DMS153 treated with DMSO at 0.1 percent for 48 hours (cell line): ENCODE results near the gene SWT1.
A peak's percentile ranks its signal among the peaks of the same experiment; 100 is the strongest.

Experiments
- DNase-seq: peaks from one replicate; lab custom pipeline; 2025; ENCODE audit not compliant: unreplicated experiment; lab: John Stamatoyannopoulos, UW

SWT1 gene

DNA sequence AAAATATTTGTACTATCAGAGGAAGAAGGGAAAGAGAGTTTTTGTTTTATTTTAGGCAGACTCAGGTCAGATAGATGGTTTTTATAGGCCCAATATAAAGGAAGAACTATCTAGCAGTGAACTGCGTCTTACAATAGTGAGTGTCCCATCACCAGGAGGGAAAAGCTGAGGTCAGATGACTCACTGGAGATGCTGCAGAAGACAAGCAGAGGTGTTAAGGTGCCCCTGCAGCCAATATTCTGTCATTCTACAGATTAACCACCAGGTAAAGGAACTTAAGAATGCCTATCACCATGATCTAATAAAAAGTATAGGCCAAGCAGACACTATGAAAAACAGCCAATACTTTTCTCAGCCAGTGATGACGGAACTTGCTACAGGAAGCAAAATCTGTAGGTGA lies 130.5 kb downstream of the SWT1 start:
- DNase-seq = no peak

DNA sequence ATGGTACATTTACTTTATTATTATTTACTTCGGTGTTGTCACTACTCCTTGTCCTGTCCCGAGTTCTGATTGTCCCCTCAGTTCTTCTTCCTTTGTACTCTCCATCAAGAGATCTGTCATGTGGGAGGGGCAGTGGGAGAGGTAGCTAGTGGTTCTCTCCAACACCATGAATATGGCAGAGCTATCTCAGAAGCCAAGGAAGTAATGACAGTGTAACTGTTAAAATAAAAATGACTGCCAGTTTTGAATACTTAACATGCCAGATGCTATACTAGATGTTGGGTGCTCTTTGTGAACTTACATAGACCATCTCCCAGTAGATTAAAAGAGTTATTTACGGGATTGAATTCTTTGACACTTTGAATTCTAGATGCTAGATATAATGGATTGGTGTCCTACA lies 131.5 kb downstream of the SWT1 start:
- no peak for DNase-seq

DNA sequence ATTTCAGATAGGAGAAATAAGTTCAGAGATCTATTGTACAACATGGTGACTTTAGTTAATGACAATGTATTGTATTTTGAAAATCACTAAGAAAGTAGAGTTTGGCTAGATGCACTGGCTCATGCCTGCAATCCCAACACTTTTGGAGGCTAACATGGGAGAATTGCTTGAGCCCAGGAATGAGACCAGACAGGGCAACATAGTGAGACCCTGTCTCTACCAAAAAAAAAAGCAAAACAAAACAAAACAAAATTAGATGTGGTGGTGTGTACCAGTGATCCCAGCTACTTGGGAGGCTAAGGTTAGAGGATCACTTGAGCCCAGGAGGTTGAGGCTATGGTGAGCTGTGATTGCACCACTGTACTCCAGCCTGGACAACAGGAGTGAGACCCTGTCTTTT lies 132.9 kb downstream of the SWT1 start:
- no peak for DNase-seq

DNA sequence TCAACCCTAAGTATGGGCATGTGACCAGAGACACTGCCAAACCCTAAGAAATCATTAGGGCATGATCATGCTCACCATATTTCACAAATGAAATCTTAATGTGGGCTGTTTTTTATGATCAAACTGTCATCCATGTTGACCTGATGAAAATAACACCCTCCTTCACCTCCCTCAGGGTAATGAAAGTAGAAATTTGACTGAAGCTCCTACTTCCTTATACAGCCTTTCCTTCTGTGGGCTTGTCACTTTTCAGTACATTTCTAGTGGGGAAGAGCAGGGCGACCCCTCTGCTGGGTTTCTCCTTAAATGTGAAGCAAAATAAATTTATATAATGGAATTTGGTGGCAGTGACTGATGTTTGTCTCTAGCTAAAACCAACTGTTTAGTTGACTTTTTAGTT lies 134.2 kb downstream of the SWT1 start:
- no peak for DNase-seq

DNA sequence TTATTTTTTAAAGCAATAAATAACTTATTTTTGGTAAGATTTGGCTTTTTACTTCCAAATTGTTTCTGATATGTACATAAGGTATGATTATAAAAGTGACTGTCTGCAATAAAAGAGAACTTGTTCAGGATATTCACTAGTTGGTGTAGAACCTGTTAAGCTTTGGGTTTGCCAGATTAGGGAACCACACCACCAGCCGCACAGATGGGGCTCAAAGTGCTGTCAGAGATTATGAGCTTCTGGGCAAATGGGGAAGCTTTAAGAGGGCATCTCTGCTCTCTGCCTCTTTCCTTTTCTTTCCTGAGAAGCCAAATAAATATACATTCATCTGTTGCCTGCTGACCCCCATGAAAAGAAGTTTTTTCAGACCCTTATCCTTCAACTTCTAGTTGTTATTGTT lies 134.7 kb downstream of the SWT1 start:
- no peak for DNase-seq

DNA sequence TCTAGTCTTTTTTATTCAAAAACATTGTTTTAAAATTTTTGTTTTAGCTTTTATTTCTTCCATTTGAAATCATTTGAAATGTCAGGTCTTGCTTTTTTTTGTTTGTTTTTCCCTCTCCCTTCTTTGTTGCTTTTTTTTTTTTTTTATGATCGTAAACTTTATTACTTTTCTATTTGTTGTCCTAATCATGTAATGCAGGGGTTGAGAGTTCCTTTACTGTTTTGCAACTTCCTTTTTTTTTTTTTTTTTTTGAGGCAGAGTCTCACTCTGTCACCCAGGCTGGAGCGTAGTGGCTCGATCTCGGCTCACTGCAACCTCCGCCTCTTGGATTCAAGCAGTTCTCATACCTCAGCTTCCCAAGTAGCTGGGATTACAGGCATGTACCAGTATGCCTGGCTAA lies 135.3 kb downstream of the SWT1 start:
- DNase-seq = no peak

DNA sequence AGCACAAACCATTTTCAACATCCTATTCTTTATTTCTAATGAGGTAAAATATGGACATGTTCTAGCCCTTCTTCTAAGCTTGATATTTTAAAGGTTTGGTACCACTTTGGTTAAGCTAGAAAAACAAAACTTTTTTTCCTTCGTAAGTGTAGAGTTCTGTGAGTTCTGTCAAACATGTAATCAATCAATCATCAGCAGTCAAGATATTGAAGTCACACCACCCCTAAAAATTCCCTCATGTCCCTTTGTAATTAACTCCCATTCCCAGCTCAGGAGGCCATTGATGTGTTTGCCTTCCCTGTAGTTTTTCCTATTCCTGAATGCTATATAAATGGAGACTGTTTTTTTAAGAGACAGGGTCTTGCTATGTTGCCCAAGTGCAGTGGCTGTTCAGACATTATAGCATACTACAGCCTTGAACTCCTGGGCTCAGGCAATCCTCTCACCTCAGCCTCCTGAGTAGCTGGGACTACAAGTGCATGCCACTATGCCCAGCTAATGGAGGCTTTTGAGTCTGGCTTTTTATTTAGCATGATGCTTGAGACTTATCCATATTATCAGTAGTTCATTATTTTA lies 137.1 kb downstream of the SWT1 start:
- DNase-seq = no peak

DNA sequence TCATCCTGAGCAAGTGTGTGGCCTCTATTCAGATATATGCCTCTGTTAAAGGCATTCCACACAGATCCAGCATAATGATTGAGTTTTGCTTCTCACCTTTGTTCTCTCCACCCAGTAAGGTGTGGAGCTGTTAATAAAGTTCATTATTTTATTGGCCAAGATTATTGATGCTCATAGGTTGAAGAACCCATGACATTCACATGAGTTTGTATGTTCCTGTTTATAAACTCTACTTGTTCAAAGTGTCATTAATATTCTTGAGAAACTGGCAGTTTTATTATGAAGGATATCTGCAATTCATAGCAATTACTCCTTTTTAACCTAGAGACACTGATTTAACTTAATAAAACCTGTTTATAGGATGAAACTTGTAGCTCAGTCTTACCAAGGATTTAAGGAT lies 138.1 kb downstream of the SWT1 start:
- DNase-seq = no peak

DNA sequence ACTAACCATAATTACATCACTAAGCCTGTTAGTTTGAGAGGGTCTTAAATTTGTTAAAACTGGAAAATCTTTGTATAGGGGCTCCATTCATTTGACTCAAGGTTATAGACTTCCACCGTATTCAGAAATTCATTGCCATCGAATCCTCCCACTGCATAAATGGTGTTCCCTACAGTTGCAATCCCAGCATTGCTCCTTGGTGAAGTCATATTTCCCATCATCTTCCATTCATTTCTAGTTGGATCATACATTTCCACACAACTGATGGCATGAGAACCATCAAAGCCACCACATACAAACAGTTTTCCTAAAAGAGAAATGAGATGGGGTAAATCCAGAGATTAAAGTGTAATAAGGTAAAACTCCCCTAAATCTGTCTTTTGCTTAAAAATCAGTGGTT lies 141.0 kb downstream of the SWT1 start:
- no peak for DNase-seq

DNA sequence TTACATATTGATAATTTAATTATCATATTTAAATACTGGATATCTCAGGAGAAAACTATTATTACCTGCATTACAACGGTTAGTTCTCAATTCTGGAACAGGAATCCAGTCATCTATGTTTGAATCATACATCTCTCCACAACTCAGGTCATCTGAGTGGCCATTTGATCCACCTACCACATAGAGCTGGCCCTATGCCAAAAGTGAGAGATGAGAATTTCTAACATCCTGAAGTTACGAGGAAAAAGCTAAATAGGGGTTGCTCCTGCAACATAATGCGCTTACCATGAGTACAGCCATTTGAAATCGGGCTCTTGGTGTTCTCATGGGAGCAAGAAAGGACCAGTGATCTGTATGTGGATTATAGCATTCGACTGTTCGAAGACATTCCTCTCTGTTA lies 143.2 kb downstream of the SWT1 start:
- DNase-seq = no peak

DNA sequence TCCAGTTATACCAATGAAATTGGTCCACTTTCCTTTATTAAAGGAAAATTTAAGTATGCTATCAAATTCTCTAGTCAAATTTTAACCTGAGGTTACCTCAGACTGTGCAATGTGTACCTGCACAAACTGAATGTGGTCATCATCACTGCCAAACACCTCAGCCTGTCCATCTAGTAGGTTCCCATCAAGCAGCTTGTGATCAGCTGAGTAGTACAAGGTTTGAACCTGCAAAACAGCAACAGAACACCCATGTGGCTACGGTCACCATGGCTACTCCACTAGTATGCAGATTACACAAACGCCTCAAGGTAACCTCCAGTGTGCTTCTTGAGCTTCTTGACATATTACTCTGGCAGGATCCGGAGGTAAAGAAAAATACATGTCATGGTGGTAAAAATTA lies 148.5 kb downstream of the SWT1 start:
- no peak for DNase-seq

DNA sequence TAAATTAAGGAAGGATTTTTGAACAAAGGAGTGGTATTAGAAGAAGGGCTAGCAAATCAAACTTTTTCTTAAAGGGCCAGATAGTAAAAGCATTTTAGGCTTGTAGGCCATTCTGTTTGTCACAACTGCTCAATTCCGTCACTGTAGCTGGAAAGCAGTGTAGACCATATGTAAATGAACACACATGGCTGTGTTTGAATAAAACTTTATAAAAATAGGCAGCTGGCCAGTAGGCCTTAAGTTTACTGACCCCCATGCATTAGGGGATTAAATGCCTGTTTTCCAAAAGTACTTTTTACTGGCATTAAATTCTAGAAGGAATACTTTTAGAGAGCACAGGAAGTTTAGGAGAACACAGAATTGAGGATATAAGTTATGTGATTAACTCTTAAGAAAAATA lies 151.2 kb downstream of the SWT1 start:
- no peak for DNase-seq

DNA sequence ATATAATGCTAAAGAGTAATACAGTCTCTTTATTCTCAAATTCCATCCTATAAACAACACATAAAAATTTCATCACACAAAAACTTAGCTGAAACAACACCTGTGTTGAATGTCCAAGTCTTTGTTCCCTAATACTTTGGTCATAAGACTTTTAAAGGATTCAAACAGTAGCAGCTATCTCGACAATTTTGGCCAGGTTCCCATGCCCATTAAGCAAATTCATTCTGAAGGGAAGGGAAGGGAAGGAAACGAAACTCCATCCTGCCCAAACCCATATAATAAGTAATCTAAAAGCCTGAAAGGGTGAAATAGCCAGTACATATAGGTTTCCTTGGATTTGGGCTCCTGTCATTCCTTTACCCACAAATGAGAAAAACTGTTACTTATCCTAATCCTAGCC lies 152.6 kb downstream of the SWT1 start:
- no peak for DNase-seq

DNA sequence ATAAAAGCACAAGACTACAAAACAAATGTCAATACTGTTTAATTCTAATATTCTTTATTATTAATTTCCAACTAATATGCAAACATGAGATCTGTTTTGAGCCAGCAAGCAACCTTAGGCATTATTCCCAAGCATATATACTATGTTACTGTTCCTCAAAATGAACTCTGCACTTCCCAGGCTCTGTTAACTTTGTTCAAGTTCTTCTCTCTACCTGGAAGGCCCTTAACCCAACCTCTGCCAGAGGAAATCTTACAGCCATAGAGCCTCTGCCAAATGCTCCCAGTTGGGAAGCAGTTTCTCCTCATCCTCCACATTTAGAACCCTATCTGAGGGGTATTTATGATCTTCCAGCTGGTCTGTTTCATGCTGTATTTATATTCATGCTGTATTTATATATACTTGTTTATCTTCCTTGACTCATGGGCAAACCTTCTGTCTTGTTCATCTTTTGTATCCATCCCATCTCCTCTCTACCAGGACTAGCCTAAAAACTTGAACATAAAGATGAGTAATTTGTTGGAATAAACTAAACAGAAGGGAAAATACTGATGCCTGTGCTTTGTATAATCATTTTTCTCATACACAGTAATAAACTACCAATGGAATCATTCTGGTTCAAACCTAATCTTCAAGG lies 154.7 kb downstream of the SWT1 start:
- DNase-seq = no peak

DNA sequence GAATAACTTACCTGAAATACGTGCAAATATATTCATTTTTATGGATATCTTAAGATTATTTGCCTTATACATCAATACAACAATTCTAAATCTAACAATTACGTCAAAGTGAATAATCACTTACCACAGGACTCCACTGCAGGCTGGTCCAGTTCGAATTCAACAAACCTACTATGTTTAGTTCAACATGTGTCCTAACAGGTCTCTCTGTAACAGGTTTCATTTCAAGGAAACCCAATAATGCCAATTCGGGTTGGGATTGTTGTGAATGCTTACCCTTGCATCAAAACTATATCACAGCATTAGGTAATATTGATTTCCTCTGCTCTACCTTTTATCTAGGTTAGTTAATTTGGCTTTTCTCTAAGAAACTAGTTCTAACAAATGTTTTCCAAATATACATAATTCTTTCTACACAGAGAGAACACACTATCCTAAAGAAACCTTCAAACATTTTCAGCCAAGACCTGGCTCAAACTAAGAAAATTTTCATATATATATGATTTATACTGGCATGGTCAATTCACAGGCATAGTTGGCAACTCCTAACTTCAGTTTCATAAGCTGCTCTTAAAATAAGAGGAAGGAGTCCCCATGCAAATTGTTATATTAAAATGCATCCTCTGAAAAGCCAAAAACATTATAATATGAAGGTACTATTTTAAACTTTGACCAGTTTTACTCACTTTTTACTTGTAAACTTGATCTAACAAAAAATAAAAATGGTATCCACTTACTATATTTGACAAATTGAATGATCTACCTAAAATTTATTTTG lies 155.6 kb downstream of the SWT1 start:
- DNase-seq = no peak

DNA sequence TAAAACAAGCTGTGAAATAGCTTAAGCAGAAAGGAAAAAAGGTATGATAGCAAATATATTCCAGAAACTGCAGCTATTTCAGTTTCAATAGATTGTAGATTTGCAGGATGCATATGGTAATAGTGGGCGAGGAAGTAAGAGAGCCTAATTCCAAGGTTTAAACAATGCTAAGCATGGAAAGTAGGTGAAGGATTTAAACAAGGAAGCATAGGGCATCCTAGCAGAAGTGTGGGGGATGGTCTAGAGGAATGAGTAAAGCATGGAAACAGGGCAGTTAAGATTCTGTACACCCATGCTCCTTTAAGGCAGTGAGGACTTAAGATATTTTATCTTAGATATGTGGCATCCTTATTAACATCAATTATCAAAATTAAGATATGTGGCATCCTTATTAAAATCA lies 157.4 kb downstream of the SWT1 start:
- no peak for DNase-seq

DNA sequence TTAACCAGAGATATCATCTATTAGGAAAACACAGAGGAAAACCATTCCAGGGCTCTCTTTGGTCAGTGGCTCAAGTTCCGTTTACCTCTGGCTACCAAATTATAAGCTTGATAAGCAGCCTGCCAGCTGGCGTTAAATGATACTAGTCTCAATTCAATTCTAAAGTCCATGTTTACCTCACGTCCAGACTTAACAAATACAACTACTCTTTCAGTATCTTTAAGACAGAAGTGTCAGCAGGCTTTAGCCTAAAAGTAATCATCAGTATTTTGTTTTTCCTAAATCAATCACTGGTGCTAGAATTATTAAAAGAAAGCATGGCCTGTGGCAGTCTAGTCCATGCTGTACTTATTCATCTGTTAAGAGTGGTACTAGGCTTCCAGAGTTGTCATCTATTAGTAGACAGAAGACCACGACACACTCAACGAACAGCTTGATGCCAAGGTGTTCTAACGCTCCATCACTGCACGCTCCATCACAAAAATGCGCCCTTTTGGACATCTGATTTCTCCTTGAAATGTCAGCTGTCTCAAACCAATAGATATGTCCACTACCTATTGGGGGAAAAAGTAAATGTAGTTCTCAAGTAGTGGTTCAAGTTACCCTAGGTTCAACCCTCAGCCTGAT lies 158.6 kb downstream of the SWT1 start:
- no peak for DNase-seq

DNA sequence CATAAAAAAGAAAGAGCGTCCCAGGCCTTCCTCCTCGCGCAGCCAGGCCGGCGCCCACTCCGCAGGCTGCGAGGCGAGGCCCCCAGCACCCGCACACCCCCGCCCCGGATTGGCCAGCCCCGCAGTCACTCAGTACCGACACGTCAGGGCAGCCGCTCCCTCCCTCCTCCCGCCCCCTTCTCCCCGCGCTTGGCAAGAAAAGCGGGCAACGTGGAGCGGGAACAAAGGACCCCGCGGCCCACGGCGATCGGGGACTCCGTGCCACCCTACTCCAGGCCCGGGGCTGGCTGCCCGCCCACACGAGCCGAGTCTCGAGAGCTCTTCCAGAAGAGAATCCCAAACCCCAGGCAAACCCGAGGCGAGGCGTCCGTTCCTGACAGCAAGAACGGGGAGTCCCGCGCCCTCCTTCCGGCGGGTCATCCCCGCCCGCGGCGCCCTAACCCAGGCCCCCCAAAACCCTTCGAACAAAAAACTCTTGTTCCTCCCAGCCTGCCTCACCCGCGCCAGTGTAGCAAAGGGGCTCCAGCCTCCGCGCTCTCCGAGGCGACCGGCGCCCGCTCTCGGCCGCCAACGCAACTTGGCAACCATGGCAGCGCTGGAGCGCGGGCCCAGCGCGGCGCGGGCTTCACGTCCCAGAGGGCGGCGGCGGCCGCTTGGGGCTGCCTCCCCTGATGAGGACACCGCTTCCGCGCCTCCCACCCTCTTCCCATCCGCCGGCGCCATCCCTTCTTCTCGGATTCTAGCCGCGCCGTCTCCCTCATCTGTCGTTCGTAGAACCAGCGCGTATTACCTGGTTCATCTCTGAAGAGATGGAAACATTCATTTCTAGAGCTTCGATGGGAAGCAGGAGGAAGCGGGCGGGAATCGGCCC lies 159.4 kb downstream of the SWT1 start:
- peak; percentile 73 for DNase-seq

DNA sequence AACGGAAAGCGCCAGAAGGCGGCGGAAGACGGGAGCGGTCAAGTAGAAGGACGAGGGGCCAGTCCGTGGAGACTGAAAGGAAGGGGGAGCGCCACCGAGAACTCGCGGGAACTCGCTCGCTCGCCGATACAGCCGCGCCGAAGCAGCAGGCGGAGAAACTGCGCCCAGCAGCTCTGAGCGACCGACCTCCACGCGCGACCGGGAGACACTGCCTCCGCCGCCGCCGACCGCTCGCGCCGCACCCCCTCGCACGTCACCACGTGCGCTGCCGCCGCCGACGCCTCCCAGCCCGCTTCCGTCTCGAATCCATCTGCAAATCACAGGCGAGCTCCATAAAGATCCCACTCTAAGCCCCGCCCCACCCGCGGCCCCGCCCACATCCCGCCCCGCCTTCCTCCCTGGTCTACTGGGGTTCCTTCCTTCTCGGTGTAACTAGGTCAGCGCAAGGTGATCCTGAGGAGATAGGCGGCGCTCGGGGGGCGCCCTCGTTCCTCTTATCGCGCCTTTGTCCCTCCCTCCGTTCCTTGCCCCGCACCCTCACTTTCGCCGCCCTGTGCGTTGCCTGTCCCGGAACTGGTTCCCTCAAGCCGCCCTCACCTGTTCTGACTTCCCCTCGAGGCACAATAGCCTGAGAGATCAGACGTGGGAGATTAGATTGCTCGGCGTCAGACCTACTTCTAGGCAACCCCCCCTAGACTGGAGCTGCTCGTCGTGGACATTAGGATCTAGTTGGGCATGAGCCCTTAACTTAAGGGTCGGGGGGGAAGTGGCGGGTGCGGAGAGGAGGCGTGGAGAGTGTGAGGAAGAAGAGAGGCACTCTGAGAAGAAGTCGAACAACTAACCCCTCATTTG lies 160.3 kb downstream of the SWT1 start, which contains the start of gene IVNS1ABP:
Gene IVNS1ABP (minus strand): TSS at position 210 of the 852 bp plus-strand sequence. CDS start 7,750 bp downstream, outside the sequence.
- DNase-seq = peak; percentile 100

DNA sequence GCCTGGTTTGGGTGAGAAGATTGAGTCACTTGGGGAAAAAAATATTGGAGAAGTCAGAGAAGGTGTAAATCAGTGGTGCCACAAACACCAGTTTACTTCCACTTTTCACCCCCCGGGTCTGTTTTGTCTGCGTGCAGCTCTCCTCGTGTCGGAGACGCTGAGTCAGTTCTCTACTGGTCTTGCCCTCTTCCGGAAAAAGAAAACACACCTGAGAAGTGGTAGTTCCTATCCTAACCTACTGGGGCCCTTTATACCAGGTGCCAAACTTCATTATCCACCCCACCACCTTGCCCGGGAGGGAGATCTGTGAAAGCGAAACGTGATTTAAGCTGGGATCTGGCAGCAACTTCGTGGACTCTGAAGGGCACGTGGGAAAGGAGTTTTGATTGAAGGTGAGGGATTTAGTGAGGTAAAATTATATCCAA lies 160.9 kb downstream of the SWT1 start:
- DNase-seq = peak; percentile 84
